Stimulated activated effector memory CD8-positive, alpha-beta T cell treated with anti-CD3 and anti-CD28 coated beads, Interleukin-12 subunit alpha, Interleukin-12 subunit beta, amount 100 ng/mL, for 72 hours (primary cell): ENCODE data around the gene PLBD2.

Source experiments
- ATAC-seq: fragments of 150-1000 bp; cut with Tn5 transposase; 2 replicates; pipeline ENCODE4 v1.10.0; 2021
- DNase-seq, 2 donors: peaks; one replicate each; pipeline ENCODE4 v3.0.0; 2021 to 2022; ENCODE audit warnings: low spot score in 2 of 2
- H3K27ac Mint-ChIP-seq: one replicate; pipeline ENCODE4 v1.8.0; 2022; ENCODE audit warnings: mild to moderate bottlenecking, mixed read lengths
- H3K36me3 Mint-ChIP-seq: one replicate; pipeline ENCODE4 v1.8.0; 2022; ENCODE audit warnings: mild to moderate bottlenecking, mixed read lengths
- H3K4me1 Mint-ChIP-seq: one replicate; pipeline ENCODE4 v1.8.0; 2022; ENCODE audit warnings: mixed read lengths
- H3K4me3 Mint-ChIP-seq: one replicate; pipeline ENCODE4 v1.8.0; 2022; ENCODE audit warnings: mild to moderate bottlenecking, mixed read lengths
- H3K9me3 Mint-ChIP-seq: one replicate; pipeline ENCODE4 v1.8.0; 2022; ENCODE audit warnings: mixed read lengths

Gene PLBD2

GRCh38 chr12:113425960-113426453 is 67.6 kb downstream of the PLBD2 start:
- ATAC-seq (no peak), DNase-seq (no peak)
- Mint-ChIP-seq H3K4me3 (no peak overlapping the region), H3K36me3 (no peaks in the 10 kb centered on the region), H3K4me1 (peaks cover 7% of the 10 kb centered on the region), H3K9me3 (no peaks in the 10 kb centered on the region), H3K27ac (no peak overlapping the region)

GRCh38 chr12:113427882-113428281 is 69.5 kb downstream of the PLBD2 start:
- H3K9me3 Mint-ChIP-seq: no peaks in the 10 kb centered on the region
- no peak for ATAC-seq
- no peaks in the 10 kb centered on the region for H3K36me3 Mint-ChIP-seq
- DNase-seq: no peak
- H3K27ac Mint-ChIP-seq: no peak overlapping the region
- H3K4me1 Mint-ChIP-seq: no peaks in the 10 kb centered on the region
- H3K4me3 Mint-ChIP-seq: no peak overlapping the region

GRCh38 chr12:113428482-113428881 is 70.1 kb downstream of the PLBD2 start:
- DNase-seq (no peak), ATAC-seq (no peak)
- Mint-ChIP-seq H3K27ac (no peak overlapping the region), H3K4me1 (no peaks in the 10 kb centered on the region), H3K4me3 (no peak overlapping the region), H3K36me3 (no peaks in the 10 kb centered on the region), H3K9me3 (no peaks in the 10 kb centered on the region)

GRCh38 chr12:113432986-113433385 is 74.6 kb downstream of the PLBD2 start:
- Mint-ChIP-seq H3K4me3 (no peak overlapping the region), H3K9me3 (no peaks in the 10 kb centered on the region), H3K27ac (no peak overlapping the region), H3K36me3 (no peaks in the 10 kb centered on the region), H3K4me1 (no peaks in the 10 kb centered on the region)
- DNase-seq: no peak
- ATAC-seq: no peak

- Mint-ChIP-seq H3K36me3 (no peaks in the 10 kb centered on the region), H3K9me3 (no peaks in the 10 kb centered on the region), H3K4me3 (no peak overlapping the region), H3K27ac (no peak overlapping the region), H3K4me1 (no peaks in the 10 kb centered on the region)
- DNase-seq: no peak
- ATAC-seq: no peak
These were observed 77.0 kb downstream of the PLBD2 start for GRCh38 chr12:113435367-113435766.

- H3K4me3 Mint-ChIP-seq: no peak overlapping the region
These were observed 78.2 kb downstream of the PLBD2 start for GRCh38 chr12:113436586-113436985.

GRCh38 chr12:113436993-113437728 is 78.8 kb downstream of the PLBD2 start:
- Mint-ChIP-seq H3K9me3 (no peaks in the 10 kb centered on the region), H3K36me3 (no peaks in the 10 kb centered on the region)
- ATAC-seq: peak; percentile 5

More at GRCh38 chr12:113436586-113436985, 78.2 kb downstream of the PLBD2 start:
- no peak for DNase-seq
- Mint-ChIP-seq H3K36me3 (no peaks in the 10 kb centered on the region), H3K9me3 (no peaks in the 10 kb centered on the region), H3K27ac (no peak overlapping the region), H3K4me1 (no peaks in the 10 kb centered on the region)
- peak; percentile 4 for ATAC-seq

GRCh38 chr12:113437729-113438100 is 79.3 kb downstream of the PLBD2 start:
- no peak for ATAC-seq
- no peak for DNase-seq
- no peak overlapping the region for H3K27ac Mint-ChIP-seq

More at GRCh38 chr12:113436993-113437728, 78.8 kb downstream of the PLBD2 start:
- DNase-seq: no peak
- Mint-ChIP-seq H3K4me3 (no peak overlapping the region), H3K27ac (no peak overlapping the region), H3K4me1 (no peaks in the 10 kb centered on the region)

GRCh38 chr12:113438523-113439300 is 80.3 kb downstream of the PLBD2 start:
- no peaks in the 10 kb centered on the region for H3K36me3 Mint-ChIP-seq
- DNase-seq (no peak), ATAC-seq (no peak)
- no peaks in the 10 kb centered on the region for H3K4me1 Mint-ChIP-seq
- H3K4me3 Mint-ChIP-seq: no peak overlapping the region
- no peaks in the 10 kb centered on the region for H3K9me3 Mint-ChIP-seq
- no peak overlapping the region for H3K27ac Mint-ChIP-seq

More at GRCh38 chr12:113437729-113438100, 79.3 kb downstream of the PLBD2 start:
- Mint-ChIP-seq H3K4me1 (no peaks in the 10 kb centered on the region), H3K36me3 (no peaks in the 10 kb centered on the region), H3K4me3 (no peak overlapping the region), H3K9me3 (no peaks in the 10 kb centered on the region)

- DNase-seq: no peak
- H3K4me3 Mint-ChIP-seq: no peak overlapping the region
- H3K27ac Mint-ChIP-seq: no peak overlapping the region
- no peaks in the 10 kb centered on the region for H3K9me3 Mint-ChIP-seq
- H3K4me1 Mint-ChIP-seq: no peaks in the 10 kb centered on the region
- ATAC-seq: no peak
- no peaks in the 10 kb centered on the region for H3K36me3 Mint-ChIP-seq
These were observed 80.9 kb downstream of the PLBD2 start for GRCh38 chr12:113439301-113439597.

GRCh38 chr12:113439606-113440030 is 81.2 kb downstream of the PLBD2 start:
- no peak for DNase-seq
- no peak overlapping the region for H3K27ac Mint-ChIP-seq
- H3K4me1 Mint-ChIP-seq: no peaks in the 10 kb centered on the region
- H3K36me3 Mint-ChIP-seq: no peaks in the 10 kb centered on the region
- ATAC-seq: no peak
- H3K9me3 Mint-ChIP-seq: no peaks in the 10 kb centered on the region
- H3K4me3 Mint-ChIP-seq: no peak overlapping the region

- no peak overlapping the region for H3K27ac Mint-ChIP-seq
- H3K9me3 Mint-ChIP-seq: peaks cover 5% of the 10 kb centered on the region
- no peaks in the 10 kb centered on the region for H3K4me1 Mint-ChIP-seq
- no peak for DNase-seq
- no peak for ATAC-seq
- no peak overlapping the region for H3K4me3 Mint-ChIP-seq
- H3K36me3 Mint-ChIP-seq: no peaks in the 10 kb centered on the region
These were observed 81.9 kb downstream of the PLBD2 start for GRCh38 chr12:113440336-113440735.
